ENCODE data around the gene CGREF1.
"Not testable (repeated sequence)": the region's sequence is repeated elsewhere in the genome, so short reads cannot be mapped to it uniquely, and the experiment has no call there.

CGREF1 gene

GRCh38 chr2:27137322-27137935 lies 18.5 kb upstream of the CGREF1 start:
- no peak for DNase-seq (ENCODE audit: low read depth)

- no peak for DNase-seq (ENCODE audit: low read depth)
These were observed 17.8 kb upstream of the CGREF1 start for GRCh38 chr2:27136751-27137150.

GRCh38 chr2:27135478-27135955 lies 16.6 kb upstream of the CGREF1 start:
- no peak for DNase-seq (ENCODE audit: low read depth)

- DNase-seq (ENCODE audit: low read depth): no peak
These were observed 16.0 kb upstream of the CGREF1 start for GRCh38 chr2:27134781-27135477.

GRCh38 chr2:27133905-27134780 lies 15.2 kb upstream of the CGREF1 start, which contains the start of gene PREB:
PREB (minus strand) TSS chr2:27134636; CDS start chr2:27134421, 215 bp downstream.
- peak; percentile 93 for DNase-seq (ENCODE audit: low read depth)

- DNase-seq (ENCODE audit: low read depth): no peak
These were observed 14.4 kb upstream of the CGREF1 start for GRCh38 chr2:27133195-27133875.

GRCh38 chr2:27131429-27131828 lies 12.5 kb upstream of the CGREF1 start:
- no peak for DNase-seq (ENCODE audit: low read depth)

- no peak for DNase-seq (ENCODE audit: low read depth)
These were observed 11.5 kb upstream of the CGREF1 start for GRCh38 chr2:27130396-27130795.

- peak; percentile 48 for DNase-seq (ENCODE audit: low read depth)
These were observed 10.0 kb upstream of the CGREF1 start for GRCh38 chr2:27128668-27129571.

- DNase-seq (ENCODE audit: low read depth): no peak
These were observed 9.1 kb upstream of the CGREF1 start for GRCh38 chr2:27127883-27128667.

- DNase-seq (ENCODE audit: low read depth): no peak
These were observed 7.4 kb upstream of the CGREF1 start for GRCh38 chr2:27126252-27126710.

- DNase-seq (ENCODE audit: low read depth): no peak
These were observed 6.2 kb upstream of the CGREF1 start for GRCh38 chr2:27125104-27125503.

GRCh38 chr2:27123302-27124150 lies 4.6 kb upstream of the CGREF1 start, which contains the start of gene ABHD1:
ABHD1 (plus strand) TSS chr2:27123815; CDS start chr2:27123949, 134 bp downstream.
- no peak for DNase-seq (ENCODE audit: low read depth)

- DNase-seq (ENCODE audit: low read depth): no peak
These were observed 3.9 kb upstream of the CGREF1 start for GRCh38 chr2:27122791-27123190.

GRCh38 chr2:27121906-27122305 lies 3.0 kb upstream of the CGREF1 start:
- no peak for DNase-seq (ENCODE audit: low read depth)

GRCh38 chr2:27119330-27119670 lies 372 bp upstream of the CGREF1 start:
- DNase-seq (ENCODE audit: low read depth): not testable (repeated sequence)

GRCh38 chr2:27117995-27118524 lies 868 bp downstream of the CGREF1 start:
- no peak for DNase-seq (ENCODE audit: low read depth)

GRCh38 chr2:27115519-27115918 lies 3.4 kb downstream of the CGREF1 start:
- DNase-seq (ENCODE audit: low read depth): no peak
